ENCODE measurements around the gene ABCA4.
"Not testable (repeated sequence)": the region's sequence is repeated elsewhere in the genome, so short reads cannot be mapped to it uniquely, and the experiment has no call there.

DNA sequence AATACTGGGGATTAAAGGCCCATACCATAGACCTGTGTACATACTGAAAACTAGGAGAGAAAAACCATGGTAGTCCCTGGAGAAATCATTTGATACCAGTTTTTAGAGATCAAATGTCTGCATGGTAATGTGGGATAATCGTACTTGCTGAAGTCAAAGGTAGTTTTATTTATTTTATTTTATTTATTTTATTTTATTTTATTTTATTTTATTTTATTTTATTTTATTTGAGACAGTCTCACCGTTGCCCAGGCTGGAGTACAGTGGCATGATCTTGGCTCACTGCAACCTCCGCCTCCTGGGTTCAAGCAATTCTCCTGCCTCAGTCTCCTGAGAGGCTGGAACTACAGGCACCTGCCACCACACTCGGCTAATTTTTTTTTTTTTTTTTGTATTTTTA, 122.4 kb downstream of the ABCA4 start:
- TF ChIP-seq, protein P1, sequence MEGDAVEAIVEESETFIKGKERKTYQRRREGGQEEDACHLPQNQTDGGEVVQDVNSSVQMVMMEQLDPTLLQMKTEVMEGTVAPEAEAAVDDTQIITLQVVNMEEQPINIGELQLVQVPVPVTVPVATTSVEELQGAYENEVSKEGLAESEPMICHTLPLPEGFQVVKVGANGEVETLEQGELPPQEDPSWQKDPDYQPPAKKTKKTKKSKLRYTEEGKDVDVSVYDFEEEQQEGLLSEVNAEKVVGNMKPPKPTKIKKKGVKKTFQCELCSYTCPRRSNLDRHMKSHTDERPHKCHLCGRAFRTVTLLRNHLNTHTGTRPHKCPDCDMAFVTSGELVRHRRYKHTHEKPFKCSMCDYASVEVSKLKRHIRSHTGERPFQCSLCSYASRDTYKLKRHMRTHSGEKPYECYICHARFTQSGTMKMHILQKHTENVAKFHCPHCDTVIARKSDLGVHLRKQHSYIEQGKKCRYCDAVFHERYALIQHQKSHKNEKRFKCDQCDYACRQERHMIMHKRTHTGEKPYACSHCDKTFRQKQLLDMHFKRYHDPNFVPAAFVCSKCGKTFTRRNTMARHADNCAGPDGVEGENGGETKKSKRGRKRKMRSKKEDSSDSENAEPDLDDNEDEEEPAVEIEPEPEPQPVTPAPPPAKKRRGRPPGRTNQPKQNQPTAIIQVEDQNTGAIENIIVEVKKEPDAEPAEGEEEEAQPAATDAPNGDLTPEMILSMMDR (IDR thresholded peaks at IDR 0.05), result not testable (repeated sequence)
- not testable (repeated sequence) for TF ChIP-seq POLR2A (IDR thresholded peaks at IDR 0.05)
